Fibroblast of pulmonary artery (primary cell): ENCODE results near the gene TMPRSS9.
A peak's percentile ranks its signal among the peaks of the same experiment; 100 is the strongest.

Source experiments
- DNase-seq: peaks from one replicate; pipeline ENCODE4 v3.0.0-alpha.2; 2010; ENCODE audit warnings: low read depth
- H3K4me3 ChIP-seq: replicated peaks from 2 replicates; pipeline ENCODE4 v1.5.1; 2011; ENCODE audit warnings: low read depth, mild to moderate bottlenecking, control low read depth, low read length, moderate library complexity
- TF ChIP-seq, protein P1 (sequence below): IDR thresholded peaks from 2 replicates; pipeline ENCODE4 v1.5.1; 2011; ENCODE audit warnings: mild to moderate bottlenecking, control low read depth, low read length, inconsistent platforms; ENCODE audit errors: missing control alignments

Gene TMPRSS9

DNA sequence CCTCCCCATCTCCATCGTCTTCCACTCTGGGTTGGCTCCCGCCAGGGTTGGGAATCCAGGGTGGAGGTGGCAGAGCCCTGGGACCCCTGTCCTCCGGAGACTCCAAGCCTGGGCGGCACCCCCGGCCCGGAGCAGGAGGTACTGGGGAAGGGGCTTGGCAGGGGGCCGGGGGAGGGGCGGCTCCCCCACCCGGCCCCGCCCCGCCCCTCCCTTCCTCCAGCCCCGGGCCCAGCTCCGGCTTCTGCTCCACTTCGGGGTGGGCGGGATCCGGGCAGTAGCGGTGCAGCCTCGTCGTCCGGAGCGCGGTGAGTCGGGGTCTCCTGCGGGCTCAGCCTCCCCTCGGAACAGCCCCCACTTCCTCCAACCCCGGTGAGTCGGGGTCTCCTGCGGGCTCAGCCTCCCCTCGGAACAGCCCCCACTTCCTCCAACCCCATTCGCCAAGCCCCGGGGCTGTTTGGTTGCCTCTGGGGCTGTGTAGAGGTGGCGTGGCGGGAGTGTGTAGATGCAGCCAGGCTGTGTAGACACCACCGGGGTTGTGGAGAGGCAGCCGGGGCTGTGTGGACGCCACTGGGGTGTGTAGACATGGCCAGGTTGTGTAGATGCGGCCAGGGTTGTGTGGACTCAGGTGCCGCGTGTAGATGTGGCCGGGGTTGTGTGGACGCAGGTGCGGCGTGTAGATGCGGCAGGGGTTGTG lies at the start of gene TMPRSS9:
Gene TMPRSS9 (plus strand): TSS at position 274 of the 694 bp plus-strand sequence. CDS start 29,521 bp downstream, outside the sequence.
- no peak for DNase-seq
- no peak within 1 kb of the TSS for H3K4me3 ChIP-seq
- TF ChIP-seq, protein P1, sequence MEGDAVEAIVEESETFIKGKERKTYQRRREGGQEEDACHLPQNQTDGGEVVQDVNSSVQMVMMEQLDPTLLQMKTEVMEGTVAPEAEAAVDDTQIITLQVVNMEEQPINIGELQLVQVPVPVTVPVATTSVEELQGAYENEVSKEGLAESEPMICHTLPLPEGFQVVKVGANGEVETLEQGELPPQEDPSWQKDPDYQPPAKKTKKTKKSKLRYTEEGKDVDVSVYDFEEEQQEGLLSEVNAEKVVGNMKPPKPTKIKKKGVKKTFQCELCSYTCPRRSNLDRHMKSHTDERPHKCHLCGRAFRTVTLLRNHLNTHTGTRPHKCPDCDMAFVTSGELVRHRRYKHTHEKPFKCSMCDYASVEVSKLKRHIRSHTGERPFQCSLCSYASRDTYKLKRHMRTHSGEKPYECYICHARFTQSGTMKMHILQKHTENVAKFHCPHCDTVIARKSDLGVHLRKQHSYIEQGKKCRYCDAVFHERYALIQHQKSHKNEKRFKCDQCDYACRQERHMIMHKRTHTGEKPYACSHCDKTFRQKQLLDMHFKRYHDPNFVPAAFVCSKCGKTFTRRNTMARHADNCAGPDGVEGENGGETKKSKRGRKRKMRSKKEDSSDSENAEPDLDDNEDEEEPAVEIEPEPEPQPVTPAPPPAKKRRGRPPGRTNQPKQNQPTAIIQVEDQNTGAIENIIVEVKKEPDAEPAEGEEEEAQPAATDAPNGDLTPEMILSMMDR, result no peak

DNA sequence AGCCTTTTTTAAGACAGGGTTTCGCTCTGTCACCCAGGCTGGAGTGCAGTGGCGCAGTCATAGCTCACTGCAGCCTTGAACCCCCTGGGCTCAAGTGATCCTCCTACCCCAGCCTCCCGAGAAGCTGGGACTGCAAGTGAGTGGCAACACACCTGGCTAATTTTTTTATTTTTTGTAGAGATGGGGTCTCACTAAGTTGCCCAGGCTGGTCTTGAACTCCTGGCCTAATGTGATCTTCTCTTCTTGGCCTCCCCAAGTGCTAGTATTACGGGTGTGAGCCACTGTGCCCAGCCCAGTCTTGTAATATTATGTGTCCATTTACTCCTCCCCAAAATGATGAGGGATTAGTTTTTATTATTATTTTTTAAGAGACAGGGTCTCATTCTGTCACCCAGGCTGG lies 49.0 kb upstream of the TMPRSS9 start:
- TF ChIP-seq, protein P1, result no peak
- no peak for DNase-seq

DNA sequence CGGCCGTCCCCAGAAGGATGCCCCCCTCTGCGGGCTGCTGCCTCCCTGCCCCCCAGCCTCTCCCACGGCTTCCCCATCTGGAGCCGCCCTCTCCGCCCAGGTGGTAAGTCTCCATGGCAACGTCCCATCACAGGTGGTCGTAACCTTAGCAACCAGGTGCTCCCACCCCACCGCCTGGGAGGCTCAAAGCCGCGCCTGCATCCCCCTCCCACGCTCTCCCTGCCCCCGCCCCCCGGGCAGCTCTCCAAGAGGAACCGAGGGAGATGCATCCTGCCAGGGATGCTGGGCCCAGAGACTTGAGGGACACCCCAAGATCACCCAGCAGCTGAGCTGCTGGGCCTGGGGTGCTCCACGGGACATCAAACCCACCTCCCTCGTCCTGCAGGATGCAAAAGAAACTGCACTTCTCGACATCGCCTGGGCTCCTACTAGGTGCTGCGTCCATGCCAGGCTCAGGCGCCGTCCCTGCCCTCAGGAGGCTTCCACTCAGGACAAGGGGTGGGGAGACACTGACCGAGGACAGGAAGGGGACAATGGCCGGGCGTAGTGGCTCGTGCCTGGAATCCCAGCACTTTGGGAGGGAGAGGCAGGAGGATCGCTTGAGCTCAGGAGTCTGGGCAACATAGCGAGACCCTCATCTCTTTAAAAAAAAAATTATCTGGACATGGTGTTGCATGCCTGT lies 47.1 kb upstream of the TMPRSS9 start:
- H3K4me3 ChIP-seq, result no peak overlapping the region

More for the DNA sequence above, 49.0 kb upstream of the TMPRSS9 start:
- H3K4me3 ChIP-seq, result no peak overlapping the region

DNA sequence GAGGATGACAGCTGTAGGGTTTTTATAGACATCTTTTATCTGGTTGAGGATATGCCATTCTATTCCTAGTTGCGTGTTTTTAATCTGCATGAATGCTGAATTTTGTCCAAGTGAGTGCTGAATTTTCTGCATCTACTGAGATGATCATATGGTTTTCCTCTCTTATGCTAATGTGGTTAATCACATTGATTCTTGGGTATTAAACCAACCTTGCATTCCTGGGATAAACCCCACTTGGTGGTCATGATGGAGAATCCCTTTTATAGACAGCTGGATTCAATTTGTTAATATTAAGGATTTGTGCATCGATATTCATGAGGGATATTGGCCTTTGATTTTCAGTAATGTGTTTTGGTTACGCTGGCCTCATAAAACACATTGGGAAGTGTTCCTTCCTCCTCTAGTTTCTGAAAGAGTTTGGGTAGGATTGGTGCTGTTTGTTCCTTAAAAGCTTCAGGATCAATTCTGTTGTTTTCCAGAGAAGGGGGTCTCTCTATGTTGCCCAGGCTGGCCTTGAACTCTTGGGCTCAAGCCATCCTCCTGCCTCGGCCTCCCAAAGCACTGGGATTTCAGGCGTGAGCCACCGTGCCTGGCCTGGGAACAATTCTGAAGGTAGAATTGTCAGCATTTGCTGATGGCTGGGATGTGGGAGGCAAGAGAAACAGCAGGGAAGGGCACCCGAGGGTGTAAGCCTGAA lies 44.8 kb upstream of the TMPRSS9 start:
- H3K4me3 ChIP-seq, result no peak overlapping the region
- TF ChIP-seq, protein P1, result no peak
- DNase-seq, result no peak

More for the DNA sequence above, 47.1 kb upstream of the TMPRSS9 start:
- TF ChIP-seq, protein P1, result no peak
- no peak for DNase-seq

DNA sequence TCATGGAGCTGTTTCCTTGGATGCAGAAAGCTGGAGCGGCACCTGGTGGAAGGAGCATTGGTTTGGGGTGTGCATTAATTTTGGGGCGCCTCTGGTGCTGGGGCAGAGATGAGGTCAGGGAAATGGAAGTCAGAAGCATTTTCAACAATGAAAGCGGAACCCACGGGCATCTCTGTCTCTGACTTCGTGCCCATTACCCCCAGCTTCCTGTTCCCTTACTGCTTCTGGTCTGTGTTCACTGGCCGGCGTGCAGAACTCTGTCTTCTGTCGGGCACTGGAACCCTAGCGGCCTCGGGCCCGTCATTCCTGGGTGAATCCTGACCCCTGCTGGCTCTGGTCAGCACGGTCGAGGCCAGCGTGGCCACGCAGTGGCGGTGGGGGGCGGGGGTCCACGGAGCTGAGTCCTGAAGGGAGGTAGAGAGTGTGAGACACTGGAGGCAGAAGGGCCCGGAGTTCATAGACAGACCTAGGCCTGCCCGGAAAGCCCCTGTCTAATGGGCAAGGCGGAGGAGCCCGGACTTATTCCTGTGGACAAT lies 44.2 kb upstream of the TMPRSS9 start:
- TF ChIP-seq, protein P1, result peak; percentile 64
- DNase-seq, result peak; percentile 72
- H3K4me3 ChIP-seq, result no peak overlapping the region

DNA sequence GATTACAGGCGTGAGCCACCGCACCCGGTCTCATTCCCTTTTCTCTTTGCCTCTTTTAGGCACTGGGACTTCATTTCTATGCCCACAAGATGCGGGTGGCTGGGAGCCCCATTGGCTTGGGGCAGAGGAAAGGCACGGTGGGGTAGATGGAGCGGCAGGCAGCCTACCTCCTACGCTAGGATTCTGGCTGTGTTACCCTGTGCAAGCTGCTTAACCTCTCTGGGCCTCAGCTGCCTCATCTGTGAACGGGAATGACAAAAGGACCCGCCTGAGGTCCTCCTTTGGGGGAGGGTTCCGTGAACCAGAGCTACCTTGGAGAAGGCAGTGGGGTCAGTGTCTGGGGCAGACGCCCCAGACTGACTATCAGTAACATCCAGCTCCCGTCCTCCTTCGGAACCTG lies 42.8 kb upstream of the TMPRSS9 start:
- H3K4me3 ChIP-seq, result no peak overlapping the region
- DNase-seq, result no peak
- TF ChIP-seq, protein P1, result no peak
